MM.1S (cell line): ENCODE data around the gene MCUR1.

Experiments
- EZH2 ChIP-seq: fragments of 300-600 bp; sonication (generic); optimal IDR thresholded peaks from 2 replicates; pipeline ENCODE3; 2017; ENCODE audit warnings: low read depth, mild to moderate bottlenecking, antibody characterized with exemption, low read length, mixed read lengths
- EZH2phosphoT487 ChIP-seq: fragments of 300-600 bp; sonication (generic); IDR thresholded peaks from 2 replicates; pipeline ENCODE4 v1.6.1; 2018; ENCODE audit warnings: antibody characterized with exemption, low read length
- TF ChIP-seq, protein P1 (sequence below): fragments of 300-600 bp; sonication (generic); IDR thresholded peaks from 2 replicates; pipeline ENCODE4 v1.5.1; 2016; ENCODE audit warnings: antibody characterized with exemption, low read length, mixed read lengths

DNA sequence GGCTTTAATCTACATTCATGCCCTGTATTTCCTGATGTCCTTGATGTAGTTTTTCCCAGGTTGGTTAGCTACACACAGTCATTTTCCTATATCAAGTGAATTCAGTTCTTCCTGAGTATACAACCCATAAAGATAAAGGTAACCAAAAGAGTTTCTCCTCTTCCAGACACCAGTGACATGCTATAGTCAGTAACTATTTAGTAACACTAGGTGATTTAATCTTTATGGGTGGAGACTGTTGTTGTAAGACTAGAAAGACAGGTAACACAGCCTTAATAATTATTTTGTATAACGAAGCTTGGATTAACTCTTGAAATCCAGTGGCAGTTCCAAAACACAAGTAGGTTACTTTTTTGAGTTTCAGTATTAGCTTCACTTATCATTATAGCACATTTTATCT is 17.6 kb downstream of the MCUR1 start:
- TF ChIP-seq, protein P1, sequence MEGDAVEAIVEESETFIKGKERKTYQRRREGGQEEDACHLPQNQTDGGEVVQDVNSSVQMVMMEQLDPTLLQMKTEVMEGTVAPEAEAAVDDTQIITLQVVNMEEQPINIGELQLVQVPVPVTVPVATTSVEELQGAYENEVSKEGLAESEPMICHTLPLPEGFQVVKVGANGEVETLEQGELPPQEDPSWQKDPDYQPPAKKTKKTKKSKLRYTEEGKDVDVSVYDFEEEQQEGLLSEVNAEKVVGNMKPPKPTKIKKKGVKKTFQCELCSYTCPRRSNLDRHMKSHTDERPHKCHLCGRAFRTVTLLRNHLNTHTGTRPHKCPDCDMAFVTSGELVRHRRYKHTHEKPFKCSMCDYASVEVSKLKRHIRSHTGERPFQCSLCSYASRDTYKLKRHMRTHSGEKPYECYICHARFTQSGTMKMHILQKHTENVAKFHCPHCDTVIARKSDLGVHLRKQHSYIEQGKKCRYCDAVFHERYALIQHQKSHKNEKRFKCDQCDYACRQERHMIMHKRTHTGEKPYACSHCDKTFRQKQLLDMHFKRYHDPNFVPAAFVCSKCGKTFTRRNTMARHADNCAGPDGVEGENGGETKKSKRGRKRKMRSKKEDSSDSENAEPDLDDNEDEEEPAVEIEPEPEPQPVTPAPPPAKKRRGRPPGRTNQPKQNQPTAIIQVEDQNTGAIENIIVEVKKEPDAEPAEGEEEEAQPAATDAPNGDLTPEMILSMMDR, result no peak
- TF ChIP-seq EZH2, result no peak
- no peak for TF ChIP-seq EZH2phosphoT487
